Measurements from ENCODE around the gene CHAC1.

DNA sequence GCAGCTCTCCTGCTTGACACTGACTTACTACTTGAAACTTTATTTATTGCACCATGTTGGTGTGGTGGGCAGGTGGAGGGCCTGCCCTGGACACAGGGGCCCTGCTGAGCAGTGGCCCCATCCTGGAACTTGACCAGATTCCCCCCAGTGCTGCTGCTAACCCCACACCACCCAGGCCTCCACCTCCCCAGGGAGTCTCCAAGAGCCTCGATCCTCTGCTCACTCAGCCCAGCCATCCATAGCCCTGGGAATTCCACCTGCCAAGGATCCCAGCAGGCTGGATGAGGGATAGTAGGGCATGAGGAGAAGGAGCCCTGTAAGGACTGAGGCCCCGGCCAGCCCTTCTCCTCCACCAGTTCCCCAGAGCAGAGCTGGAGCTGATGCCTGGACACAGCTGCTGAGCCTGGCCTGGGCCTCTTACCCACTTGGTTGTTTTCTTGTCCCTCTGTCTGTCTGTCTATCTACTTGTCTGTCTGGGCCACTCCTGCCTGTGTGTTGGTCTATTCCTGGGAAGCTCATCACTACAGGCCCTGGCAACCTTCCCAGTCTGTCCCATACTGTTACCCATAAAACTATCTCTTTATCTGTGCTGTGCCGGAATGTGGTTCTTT is 2.8 kb downstream of the CHAC1 start:
- TF ChIP-seq, protein P1, sequence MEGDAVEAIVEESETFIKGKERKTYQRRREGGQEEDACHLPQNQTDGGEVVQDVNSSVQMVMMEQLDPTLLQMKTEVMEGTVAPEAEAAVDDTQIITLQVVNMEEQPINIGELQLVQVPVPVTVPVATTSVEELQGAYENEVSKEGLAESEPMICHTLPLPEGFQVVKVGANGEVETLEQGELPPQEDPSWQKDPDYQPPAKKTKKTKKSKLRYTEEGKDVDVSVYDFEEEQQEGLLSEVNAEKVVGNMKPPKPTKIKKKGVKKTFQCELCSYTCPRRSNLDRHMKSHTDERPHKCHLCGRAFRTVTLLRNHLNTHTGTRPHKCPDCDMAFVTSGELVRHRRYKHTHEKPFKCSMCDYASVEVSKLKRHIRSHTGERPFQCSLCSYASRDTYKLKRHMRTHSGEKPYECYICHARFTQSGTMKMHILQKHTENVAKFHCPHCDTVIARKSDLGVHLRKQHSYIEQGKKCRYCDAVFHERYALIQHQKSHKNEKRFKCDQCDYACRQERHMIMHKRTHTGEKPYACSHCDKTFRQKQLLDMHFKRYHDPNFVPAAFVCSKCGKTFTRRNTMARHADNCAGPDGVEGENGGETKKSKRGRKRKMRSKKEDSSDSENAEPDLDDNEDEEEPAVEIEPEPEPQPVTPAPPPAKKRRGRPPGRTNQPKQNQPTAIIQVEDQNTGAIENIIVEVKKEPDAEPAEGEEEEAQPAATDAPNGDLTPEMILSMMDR (IDR thresholded peaks at IDR 0.05) = no peak
- TF ChIP-seq POLR2AphosphoS5 (IDR thresholded peaks at IDR 0.05; ENCODE audit: insufficient read depth in 1 of 2, low read depth in 1 of 2) (no peak), POLR2A (IDR thresholded peaks at IDR 0.05) (no peak)
